Measurements from ENCODE around the gene IL32. TPM values are rescaled to one million over a fixed set of nuclear protein-coding genes. Genes with fewer than 3 reads are reported as not detected.

IL32 gene
- total and polyA plus RNA-seq, 9 of the 15 experiments (the other 6 are each of a cell fraction or from before 2014, with no cell fraction given), result 0.21 to 2.2 (median 0.37) TPM; not detected in 3

- TF ChIP-seq MGA (IDR thresholded peaks at IDR 0.05), result peak; percentile 40; the same call in 1 of the 2 replicates
- no peak for TF ChIP-seq PTTG1 (tag; IDR thresholded peaks at IDR 0.05; ENCODE audit: low read depth)
- TF ChIP-seq DPF2 (IDR thresholded peaks at IDR 0.05), result peak; percentile 62
- TF ChIP-seq NRF1 (conservative IDR thresholded peaks at IDR 0.05 in 1 of 2, IDR thresholded peaks at IDR 0.05 in 1 of 2), result peak in 1 of 2 experiments; percentile 22; a peak in 1 of 4 replicates
- TF ChIP-seq ATF6 (CRISPR knock-in tag; IDR thresholded peaks at IDR 0.05), result no peak
- no peak for TF ChIP-seq ZNF143 (CRISPR knock-in tag; IDR thresholded peaks at IDR 0.05)
- peak; percentile 72 for TF ChIP-seq MEIS2 (IDR thresholded peaks at IDR 0.05; ENCODE audit: partially characterized antibody)
- TF ChIP-seq MTA1 (IDR thresholded peaks at IDR 0.05; ENCODE audit: borderline replicate concordance), result no peak
- TF ChIP-seq, protein P1, sequence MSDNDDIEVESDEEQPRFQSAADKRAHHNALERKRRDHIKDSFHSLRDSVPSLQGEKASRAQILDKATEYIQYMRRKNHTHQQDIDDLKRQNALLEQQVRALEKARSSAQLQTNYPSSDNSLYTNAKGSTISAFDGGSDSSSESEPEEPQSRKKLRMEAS (CRISPR knock-in tag; IDR thresholded peaks at IDR 0.05), result peak; percentile 78
- TF ChIP-seq FOXK2 (conservative IDR thresholded peaks at IDR 0.05 in 1 of 2, IDR thresholded peaks at IDR 0.05 in 1 of 2; ENCODE audit: low read depth in 2 of 2), result 0 out of 4 replicates have a peak, but pooled peaks of 1 of the 2 experiments have one; percentile 20
- TF ChIP-seq NBN (IDR thresholded peaks at IDR 0.05; ENCODE audit: low read depth), result 0 out of 2 replicates have a peak, but pooled peaks have one; percentile 13
- TF ChIP-seq E2F6 (IDR thresholded peaks at IDR 0.05; ENCODE audit: borderline replicate concordance in 1 of 2, extremely low read depth in 1 of 2, insufficient read depth in 1 of 2, insufficient read length in 1 of 2, low read depth in 1 of 2, low read length in 1 of 2, poor library complexity in 1 of 2, severe bottlenecking in 1 of 2), result peak in 1 of 2 experiments; percentile 68
Observed at GRCh38 chr16:3015865-3016521, 49.4 kb upstream of the IL32 start (continued).
